ENCODE results near the gene GNG3.

Gene GNG3

DNA sequence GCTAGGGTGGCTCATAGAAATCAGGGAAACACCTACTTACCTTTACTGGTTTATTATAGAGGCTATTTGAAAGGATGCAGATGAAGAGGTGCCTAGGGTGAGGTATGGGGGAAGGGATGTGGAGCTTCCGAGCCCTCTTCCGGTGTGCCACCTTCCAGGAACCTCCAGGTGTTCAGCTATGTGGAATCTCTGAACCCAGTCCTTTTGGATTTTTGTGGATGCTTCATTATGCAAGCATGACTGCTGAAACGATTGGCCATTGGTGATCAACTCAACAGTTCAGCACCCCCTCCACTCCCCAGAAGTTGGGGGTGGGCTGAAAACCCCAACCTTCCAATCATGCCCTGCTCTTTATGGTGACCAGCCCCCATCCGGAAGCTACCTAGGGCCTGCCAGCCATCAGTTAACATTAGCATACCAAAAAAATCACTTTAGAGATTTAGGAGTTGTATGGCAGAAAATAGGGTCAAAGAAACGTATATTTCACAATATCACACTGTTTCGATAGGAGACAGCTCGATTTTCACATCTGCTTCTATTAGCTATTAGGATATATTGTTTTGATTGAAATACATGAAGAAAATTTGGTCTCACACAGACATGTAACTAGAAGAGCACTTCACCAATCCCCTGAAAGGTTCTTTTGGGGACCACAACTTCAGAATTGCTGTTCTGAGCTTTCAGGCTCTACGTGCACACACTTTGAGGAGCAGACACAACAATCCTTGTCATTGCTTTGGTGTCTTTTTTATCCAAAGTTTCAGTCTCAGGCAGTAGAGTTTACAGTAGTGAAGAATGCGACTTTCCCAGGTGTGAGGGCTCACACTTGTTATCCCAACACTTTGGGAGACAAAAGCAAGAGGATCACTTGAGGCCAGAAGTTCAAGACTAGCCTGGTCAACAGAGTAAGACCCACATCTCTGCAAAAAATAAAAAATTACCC, 50.6 kb downstream of the GNG3 start:
- H3K9me3 Mint-ChIP-seq = no peaks in the 10 kb centered on the region

More for the DNA sequence above, 50.6 kb downstream of the GNG3 start:
- Mint-ChIP-seq H3K36me3 (peaks cover 5% of the 10 kb centered on the region), H3K27ac (no peak overlapping the region), H3K4me3 (no peak overlapping the region), H3K4me1 (peaks cover 23% of the 10 kb centered on the region), H3K27me3 (no peaks in the 10 kb centered on the region)

Data from activated naive CD4-positive, alpha-beta T cell treated with anti-CD3 and anti-CD28 coated beads, Interleukin-2, amount 50 U/mL, for 24 hours (primary cell).